Tibial nerve (tissue), 3 donors: Measurements from ENCODE around the gene TTC7B.

Source experiments
- POLR2A ChIP-seq, 2 donors: fragments of 450-650 bp; IDR thresholded peaks; one replicate each; pipeline ENCODE4 v1.6.1; 2017; ENCODE audit warnings: antibody characterized with exemption in 2 of 2, mild to moderate bottlenecking in 2 of 2, moderate library complexity in 2 of 2
- TF ChIP-seq, protein P1 (sequence below), 5 experiments: fragments of 200-600 bp in 3 of 5; fragments of 450-650 bp in 2 of 5; sonication (generic) in 3 of 5; IDR thresholded peaks; one replicate each; pipeline ENCODE4 v1.5.1; 2016 to 2019; ENCODE audit warnings: antibody characterized with exemption in 5 of 5, mild to moderate bottlenecking in 3 of 5, moderate library complexity in 2 of 5

DNA sequence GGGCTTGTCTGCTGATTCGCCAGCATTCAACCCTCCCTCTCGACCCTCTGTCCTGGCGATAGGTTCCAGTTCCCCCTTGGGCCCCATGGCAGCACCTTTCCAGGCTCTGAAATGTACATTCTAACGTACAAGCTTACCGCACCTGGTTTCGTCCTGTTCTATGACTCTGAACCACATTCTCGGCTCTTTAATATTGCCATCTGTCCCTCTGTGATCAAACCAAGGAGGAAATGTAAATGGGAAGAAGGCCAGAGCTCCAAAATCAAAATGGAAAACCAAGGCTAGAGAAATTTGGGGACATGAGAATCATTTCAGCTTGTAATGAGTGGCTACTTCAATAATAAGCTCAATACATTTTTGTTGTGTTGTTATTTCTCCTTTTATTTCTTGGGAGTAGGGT lies 117.2 kb downstream of the TTC7B start:
- TF ChIP-seq, protein P1, sequence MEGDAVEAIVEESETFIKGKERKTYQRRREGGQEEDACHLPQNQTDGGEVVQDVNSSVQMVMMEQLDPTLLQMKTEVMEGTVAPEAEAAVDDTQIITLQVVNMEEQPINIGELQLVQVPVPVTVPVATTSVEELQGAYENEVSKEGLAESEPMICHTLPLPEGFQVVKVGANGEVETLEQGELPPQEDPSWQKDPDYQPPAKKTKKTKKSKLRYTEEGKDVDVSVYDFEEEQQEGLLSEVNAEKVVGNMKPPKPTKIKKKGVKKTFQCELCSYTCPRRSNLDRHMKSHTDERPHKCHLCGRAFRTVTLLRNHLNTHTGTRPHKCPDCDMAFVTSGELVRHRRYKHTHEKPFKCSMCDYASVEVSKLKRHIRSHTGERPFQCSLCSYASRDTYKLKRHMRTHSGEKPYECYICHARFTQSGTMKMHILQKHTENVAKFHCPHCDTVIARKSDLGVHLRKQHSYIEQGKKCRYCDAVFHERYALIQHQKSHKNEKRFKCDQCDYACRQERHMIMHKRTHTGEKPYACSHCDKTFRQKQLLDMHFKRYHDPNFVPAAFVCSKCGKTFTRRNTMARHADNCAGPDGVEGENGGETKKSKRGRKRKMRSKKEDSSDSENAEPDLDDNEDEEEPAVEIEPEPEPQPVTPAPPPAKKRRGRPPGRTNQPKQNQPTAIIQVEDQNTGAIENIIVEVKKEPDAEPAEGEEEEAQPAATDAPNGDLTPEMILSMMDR (IDR thresholded peaks at IDR 0.05) = no peak
- no peak for TF ChIP-seq POLR2A (IDR thresholded peaks at IDR 0.05)
